SK-N-DZ (cell line): ENCODE measurements around the gene KCTD7.
A peak's percentile ranks its signal among the peaks of the same experiment; 100 is the strongest.
"Not testable (repeated sequence)": the region's sequence is repeated elsewhere in the genome, so short reads cannot be mapped to it uniquely, and the experiment has no call there.

Source experiments
- DNase-seq: peaks from one replicate; pipeline ENCODE4 v3.0.0-alpha.2; 2015; ENCODE audit warnings: low spot score

Gene KCTD7

DNA sequence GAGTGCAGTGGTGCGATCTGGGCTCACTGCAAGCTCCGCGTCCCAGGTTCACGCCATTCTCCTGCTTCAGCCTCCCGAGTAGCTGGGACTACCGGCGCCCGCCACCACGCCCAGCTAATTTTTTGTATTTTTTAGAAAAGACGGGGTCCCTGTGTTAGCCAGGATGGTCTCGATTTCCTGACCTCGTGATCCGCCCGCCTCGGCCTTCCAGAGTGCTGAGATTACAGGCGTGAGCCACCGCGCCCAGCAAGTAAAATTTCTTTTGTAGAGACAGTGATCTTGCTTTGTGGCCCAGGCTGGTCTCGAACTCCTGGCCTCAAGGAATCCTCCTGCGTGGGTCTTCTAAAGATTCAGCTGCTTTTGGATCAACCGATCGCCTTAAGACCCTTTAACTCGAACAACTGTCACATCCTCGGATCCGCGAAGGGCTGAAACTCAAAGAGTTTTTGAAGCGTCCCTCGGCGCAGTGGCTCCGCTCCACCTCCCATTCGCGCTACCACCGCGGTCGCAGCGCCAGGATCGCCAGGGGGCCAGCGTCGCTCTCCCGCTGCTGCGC, 25.1 kb downstream of the KCTD7 start:
- not testable (repeated sequence) for DNase-seq

DNA sequence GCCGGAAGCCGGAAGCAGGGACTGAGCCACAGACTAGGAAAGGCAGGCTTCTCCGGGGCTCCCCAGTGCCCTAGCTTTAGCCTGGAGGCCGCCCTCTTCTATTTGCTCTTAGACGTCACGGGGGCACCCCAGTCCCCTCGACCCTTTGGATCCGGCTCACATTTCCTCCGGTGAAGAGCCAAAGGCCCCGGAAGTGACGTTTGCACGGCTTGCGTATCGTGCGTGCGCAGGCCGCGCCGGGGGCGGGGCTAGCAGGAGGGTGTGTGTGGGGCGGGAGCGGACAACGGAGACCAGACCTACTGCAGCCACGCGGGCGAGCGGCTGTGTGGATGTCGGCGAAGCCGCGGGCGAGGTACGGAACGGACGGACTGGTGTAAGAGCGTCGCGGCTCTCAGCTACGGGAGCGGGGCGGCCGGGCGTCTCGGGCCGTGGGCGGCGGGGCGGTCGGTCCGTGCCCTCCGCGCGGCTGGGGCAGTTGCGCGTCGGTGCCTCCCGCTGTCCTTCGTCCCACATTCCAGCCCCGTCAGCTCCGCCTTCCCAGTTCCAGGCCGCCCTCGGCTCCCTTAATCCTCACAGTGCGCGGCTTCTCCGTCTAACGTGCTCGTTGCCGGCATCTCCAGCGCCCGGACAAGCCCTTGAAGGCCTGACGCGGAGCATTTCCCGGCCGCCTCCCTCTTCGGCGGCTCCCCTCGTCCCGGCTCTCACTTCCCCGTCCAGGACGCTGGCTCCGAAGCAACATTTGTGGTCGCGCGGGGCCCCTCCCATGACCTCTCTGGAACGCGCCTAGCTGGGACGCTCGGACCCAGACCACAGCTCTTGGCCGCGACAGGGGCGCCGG, 25.8 kb downstream of the KCTD7 start:
- peak; percentile 99 for DNase-seq

DNA sequence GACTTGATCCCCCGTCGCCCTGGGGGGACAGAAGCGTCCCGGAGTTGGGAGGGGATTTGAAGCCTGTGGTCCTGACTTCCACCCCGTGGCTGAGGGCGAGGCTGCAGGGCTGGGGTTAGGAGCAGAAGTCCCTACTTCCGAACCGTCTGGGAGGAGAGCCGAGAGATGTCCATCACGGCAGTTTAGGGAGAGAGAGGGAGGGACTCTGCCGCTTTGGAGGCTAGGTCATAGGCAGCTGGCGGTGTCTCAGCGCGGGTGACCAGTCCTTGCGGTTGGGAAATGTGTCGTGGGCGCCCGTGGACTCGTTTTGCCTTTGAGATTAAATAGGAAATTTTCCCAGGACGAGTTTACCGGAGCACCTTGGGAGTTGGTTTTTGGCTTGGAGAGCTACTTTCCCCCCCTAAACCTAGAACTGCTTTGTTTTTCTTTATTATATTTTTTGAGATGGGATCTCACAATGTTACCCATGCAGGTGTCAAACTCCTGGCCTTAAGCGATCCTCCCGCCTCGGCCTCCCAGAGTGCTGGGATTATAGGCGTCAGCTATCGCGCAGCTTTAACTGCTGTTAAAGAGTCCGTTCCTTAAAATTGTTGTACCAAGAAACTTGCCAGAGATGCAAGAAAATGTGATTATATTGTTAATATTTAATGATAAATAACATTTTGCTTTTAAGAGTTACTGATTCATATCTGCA, 26.6 kb downstream of the KCTD7 start:
- peak; percentile 49 for DNase-seq

DNA sequence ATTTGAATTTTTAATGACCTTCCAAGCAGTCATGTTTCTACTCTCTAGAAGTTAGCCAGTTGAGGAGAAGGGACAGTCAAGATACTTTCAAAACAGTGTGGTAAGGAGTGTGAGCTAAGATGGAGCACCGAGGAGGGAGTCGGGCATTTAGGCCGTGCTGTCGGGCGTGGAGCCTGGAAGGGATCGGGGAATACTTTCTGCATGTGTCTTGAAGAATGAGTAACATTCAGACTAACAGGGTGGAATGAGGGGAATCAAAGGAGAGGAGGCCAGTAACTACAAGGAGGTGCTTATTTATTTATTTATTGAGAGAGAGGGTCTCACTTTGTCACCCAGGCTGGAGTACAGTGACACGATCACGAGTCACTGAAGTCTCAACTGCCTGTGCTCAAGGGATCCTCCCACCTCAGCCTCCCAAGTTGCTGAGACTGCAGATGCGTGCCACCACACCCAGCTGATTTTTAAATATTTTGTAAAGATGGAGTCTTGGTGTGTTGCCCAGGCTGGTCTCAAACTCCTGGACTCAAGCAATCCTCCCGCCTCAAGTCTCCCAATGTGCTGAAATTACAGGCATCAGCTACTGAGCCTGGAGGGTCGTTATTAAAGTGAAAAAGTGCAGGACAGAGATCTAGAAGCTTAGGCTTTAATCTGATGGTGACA, 27.3 kb downstream of the KCTD7 start:
- not testable (repeated sequence) for DNase-seq

DNA sequence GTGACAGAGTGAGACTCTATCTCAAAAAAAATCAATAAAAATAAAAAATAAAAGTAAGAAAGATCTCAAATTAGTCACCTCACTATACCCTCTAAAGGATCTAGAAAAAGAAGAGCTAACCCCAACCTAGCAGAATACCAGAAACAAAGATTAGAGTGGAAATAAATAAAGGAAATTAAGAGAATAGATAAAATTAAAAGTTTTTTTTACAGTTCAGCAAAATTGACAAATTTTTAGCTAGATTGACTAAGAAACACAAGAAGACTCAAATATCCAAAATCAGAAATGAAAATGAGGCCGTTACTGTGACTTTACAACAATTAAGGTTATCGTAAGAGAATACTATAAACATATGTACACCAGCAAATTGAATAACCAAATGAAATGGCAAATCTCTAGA, 29.1 kb downstream of the KCTD7 start:
- DNase-seq = no peak

DNA sequence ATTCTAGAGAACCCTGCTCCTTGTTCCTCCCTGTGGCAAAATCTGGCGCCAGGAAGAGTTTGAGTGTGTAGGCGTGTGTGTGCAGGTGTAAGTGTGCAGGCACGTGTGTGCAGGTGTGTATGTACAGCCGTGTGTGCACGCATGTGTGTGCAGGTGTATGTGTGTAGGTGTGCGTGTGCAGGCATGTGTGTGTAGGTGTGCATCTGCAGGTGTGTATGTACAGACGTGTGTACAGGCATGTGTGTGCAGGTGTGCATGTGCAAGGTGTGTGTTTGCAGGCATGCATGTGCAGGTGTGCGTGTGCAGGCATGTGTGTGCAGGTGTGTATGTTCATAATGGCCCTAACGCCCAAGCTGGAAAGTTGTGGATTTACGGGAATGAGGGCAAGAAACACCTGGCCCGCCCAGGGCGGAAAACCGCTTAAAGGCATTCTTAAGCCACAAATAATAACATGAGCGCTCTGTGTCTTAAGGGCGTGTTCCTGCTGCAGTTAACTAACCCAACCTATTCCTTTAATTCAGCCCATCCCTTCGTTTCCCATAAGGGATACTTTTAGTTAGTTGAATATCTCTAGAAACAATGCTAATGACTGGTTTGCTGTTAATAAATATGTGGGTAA, 34.1 kb downstream of the KCTD7 start:
- no peak for DNase-seq

DNA sequence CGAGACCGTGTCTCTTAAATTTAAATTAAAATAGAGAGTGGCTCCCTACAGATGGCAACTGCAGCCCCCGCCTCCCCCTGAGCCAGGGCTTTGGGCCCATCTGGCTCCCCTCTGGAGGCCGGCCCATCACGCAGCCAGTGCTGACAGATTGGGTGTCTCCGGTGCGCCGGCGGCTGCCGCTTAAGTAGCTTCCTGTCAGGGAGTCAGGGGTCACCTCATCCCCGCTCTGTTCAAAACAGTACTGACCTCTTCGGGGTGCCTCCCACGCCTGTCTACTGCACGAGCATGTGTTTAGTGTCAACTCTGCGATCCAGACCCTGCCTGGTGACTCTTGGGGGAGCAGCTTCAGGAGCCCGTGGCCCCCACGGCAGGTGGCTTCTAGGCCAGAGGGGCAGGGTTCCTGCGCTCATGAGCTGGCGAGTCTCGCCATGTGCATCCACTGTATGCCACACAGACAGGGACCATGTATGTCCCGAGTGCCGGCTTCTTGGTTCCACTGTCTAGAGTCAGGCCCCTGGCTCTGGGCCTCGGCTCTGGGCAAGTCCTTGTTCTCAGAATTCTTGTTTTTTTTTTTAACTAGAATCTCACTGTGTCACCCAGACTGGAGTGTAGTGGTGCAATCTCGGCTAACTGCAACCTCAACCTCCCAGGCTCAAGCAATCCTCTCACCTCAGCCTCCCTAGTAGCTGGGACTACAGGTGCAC, 36.1 kb downstream of the KCTD7 start:
- no peak for DNase-seq

DNA sequence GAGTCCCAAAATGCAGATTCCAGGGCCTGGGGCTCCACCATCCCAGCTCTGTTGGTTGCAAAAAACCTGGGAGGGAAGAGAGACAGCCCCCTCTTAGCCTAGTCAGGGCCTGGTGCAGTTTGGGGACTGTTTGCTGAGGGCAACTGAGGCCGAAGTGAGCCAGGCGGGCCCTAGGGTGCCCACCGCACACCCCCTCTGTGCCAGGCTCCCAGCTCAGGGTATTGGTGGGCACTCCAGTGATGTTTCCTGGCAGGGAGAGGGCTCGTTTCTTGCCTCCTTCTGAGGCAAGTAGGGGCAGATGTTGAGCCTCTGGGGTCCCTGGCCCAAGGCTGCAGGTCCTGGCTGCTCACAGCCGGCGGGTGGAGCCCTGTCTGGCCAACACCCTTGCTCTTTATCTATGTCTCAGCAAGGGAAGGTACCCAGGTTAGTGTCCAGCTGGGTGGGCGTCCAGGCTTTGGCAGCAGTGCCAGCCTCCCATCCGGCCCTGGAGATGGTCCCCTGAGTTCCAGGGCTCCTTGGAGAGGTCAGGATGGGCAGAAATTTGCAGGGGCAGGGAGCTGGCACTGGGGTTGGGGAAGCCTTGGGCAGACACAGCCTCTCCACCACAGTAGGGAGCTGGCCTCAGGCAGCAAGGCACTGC, 37.8 kb downstream of the KCTD7 start:
- no peak for DNase-seq

DNA sequence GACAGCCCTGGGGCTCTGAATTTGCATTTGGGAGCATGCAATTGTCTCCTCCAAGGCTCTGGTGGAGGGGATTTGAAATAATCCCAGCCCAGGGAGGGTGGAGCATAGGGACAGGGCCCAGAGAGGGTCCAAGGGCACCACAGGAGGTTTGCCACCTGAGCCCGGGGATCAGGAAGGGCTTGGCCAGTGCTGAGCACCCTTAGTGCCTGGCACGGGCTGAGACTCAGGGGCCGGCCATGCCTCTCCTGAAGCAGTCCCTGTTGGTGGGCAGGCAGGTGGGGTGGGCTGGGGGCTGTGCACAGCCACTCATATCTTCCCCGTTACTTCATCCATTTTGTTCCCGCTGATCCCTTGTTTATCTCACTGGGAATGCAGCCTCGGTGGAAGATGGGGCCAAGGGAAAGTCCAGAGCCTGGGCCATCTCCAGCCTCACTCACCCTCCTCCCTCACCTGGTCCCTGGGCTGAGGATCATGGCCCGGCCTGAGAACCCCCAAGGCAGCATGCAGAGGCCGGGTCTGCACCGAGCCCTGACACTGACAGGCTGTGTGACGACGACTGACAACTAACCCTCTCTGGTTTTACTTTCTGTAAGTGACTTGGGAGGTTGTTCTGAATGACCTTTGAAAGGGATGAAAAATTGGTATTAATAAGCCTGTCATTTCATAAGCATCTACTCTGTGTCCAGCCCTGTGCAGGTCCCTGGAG, 38.5 kb downstream of the KCTD7 start:
- no peak for DNase-seq

DNA sequence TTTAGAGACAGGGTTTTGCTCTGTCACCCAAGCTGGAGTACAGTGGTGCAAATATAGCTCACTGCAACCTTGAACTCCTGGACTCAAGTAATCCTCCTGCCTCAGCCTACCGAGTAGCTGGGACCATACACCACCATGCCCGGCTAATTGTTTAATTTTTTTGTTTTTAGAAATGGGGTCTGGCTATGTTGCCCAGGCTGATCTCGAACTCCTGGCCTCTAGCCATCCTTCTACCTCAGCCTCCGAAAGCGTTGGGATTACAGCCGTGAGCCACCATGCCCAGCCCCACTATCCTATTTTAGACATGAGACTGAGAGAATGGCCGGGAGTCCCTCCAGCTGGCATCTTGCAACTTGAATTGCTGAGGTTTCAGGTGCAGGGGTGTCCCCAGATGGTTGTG, 39.4 kb downstream of the KCTD7 start:
- DNase-seq = no peak

DNA sequence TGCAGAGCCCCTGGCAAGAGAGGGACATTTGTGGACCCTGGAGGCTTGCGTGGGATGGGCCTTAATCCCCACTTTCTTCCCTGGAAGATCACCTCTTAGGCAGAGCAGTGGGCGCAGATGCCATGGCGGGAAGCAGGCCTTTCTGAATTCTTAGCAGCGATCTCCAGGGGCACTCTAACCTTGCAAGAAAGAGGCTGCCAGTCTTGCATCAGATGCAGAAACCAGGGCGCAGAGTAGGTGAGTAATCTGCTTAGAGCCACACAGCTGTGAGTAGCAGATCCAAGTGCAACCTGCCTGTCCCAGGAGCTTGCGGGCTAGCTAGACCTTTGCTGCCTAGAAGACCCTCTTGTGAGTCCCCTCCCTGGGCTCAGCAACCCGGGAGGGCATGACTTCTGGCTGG, 40.0 kb downstream of the KCTD7 start:
- DNase-seq = no peak

DNA sequence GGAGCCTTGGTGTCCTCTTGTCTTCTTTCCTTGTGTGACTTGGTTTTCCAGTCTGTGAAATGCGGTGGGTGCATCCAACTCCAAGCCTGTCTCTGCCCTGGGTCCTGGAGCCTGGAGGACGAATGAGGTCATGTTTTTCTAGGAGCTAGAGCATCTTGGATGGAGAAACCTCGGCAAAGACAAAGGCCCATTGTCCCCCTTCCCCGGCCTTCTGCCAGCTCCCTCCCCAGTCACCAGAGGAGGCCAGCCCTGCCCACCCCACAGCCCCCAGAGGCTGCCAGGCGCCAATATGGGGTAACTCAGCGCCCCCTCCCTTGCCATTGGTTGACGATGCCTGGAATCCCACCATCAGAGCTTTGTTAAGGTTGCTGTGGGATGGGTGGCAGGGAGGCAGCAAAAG, 40.4 kb downstream of the KCTD7 start:
- DNase-seq = no peak

DNA sequence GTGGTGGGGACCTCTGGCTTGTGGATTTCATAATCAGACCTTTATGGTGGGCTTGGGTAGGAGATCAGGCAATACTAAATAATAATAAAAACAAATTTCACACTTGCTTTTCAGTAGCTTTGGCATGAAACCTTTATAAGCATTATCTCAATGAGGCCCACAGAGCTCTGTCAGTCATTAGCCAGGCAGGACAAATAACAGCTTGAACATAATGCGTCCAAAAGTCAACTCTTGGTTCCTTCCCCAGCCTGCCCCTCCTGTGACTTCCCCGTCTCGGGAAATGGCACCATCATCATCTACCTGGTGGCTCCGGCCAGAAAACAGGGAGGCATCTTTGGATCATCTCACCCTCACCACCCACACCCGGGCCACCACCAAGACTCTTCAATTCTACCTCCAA, 40.8 kb downstream of the KCTD7 start:
- no peak for DNase-seq

DNA sequence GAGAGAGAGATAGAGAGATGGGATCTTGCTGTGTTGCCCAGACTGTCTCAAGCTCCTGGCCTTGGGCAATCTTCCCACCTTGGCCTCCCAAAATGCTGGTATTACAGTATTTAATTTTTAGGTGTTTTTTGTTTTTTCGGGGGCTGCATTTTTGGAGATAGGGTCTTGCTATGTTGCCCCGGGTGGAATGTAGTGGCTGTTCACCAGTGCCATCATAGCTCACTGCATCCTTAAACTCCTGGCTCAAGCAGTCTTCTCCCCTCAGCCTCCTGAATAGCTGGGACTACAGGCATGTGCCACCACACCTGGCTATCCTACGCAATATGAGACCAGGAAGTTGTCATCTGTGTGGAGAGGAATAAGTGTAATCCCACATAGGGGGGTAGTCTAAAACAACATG, 42.4 kb downstream of the KCTD7 start:
- DNase-seq = no peak

DNA sequence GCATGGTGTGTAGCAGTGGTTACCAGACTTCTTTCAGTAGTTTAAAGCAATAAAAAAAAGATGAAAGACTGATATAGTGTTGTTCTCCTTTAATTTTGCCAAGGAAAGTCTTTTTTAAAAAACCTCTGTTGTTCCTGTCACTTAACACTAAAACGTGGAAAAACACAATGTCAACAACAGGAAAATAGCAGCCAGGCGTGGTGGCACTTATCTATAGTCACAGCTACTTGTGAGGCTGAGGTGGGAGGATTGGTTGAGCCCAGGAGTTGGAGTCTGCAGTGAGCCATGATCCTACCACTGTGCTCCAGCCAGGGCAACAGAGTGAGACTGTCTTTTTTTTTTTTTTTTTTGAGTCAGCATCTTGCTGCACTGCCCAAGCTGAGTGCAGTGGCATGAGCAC, 42.8 kb downstream of the KCTD7 start:
- DNase-seq = not testable (repeated sequence)

DNA sequence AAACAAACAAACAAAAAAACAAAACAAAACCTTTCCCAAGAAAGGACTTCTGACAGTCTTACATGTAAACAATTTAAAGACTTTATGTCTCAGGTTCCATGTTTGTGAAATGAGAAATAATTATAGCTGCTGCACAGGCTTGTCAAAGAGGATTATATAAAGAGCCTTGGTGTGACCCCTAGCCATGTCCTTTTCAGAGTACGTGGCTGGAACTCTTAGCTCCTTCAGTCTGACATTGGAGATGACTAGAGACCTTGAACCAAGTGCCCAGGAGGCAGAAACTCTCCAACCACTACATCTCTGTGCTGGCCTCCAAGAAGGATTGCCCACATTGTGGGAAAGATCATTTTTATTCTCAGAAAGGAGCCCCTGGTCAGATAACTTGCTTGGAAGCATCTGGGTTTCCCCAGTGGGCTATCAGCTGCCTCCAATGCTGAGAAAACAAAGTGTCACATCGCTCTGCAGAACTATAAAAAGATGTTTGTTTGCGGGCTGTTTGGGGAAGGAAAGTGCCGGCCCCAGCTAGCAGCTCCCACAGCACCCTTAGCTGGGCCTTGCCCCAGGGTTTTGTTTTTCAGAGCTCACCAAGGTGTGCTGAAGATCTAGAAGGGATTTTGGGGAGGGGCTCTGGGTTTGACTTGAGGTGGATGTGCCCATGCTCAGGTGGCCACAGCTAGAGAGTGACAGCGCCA, 43.9 kb downstream of the KCTD7 start:
- not testable (repeated sequence) for DNase-seq

DNA sequence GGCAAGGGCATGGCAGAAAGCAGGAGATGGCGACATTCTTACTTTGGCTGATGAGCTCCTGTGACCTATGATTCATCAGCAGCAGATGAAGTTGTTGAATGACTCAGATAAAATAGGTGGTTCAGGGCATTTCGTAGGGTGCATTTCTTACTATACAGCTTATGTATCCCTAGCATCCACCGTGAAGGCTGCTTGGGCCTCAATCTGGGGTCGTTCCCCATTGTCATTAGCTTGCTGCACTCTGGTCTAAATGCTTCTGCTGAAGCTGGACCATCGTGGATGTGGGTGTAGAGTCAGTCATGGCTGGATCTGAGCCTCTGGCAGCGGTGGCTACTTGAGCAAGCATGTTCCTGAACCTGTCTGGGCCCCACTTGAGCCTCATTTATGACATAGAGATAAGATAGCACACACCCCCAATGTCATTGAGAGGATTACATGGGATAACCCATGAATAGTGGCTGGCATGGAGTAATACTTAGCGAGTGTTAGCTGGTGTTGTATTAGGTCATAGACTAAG, 44.5 kb downstream of the KCTD7 start:
- not testable (repeated sequence) for DNase-seq

DNA sequence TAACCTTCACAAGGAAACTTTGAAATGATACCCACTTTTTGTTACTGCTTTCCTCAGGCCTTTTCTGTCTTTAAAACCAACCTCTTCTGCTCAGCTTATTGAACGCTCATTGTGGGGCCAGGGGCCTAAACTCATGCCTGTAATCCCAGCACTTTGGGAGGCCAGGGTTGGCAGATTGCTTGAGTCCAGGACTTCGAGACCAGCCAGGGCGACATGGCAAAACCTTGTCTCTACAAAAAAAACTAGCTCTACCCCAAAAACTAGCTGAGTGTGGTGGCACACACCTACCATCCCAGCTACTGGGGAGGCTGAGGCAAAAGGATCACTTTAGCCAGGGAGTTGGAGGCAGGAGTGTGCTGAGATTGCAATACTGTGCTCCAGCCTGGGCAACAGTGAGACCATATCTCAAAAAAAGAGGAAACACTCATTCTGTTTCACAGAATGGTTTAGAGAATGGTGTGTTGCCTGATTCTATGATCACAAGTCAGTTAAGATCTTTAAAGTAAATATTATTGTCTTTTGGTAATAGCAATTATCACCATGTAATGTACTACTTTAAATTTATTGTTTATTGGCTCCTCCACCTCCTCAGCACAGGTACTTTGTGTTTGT, 51.1 kb downstream of the KCTD7 start:
- no peak for DNase-seq
